OCI-LY7 (cell line): Measurements from ENCODE around the gene ERCC6L2. TPM values are rescaled to one million over a fixed set of nuclear protein-coding genes. Genes with fewer than 3 reads are reported as not detected.

Source experiments
- BruUV-seq: library from RNA; stranded (reverse); fragments of 400-500 nt; replicated peaks from 2 replicates; lab custom pipeline; 2021; lab: Mats Ljungman, UMichigan
- CTCF ChIA-PET: fragments of 300-600 bp; sonication (Branson Sonifier 250); formaldehyde crosslinking; loops from one replicate; lab custom pipeline; 2022; ENCODE audit warnings: antibody characterized with exemption; ENCODE audit not compliant: unreplicated experiment; lab: Charles Lee
- POLR2A ChIA-PET: fragments of 300-600 bp; sonication (Branson Sonifier 250); formaldehyde crosslinking; loops from one replicate; lab custom pipeline; 2022; ENCODE audit warnings: antibody characterized with exemption; lab: Charles Lee
- DNase-seq: peaks from one replicate; pipeline ENCODE4 v3.0.0-alpha.2; 2015; ENCODE audit warnings: low spot score
- H2AFZ ChIP-seq: fragments of 200-600 bp; sonication (generic), shearing (Covaris generic); 2 replicates; pipeline ENCODE4 v1.6.1; 2014; ENCODE audit warnings: mild to moderate bottlenecking, antibody characterized with exemption, low read length, moderate library complexity
- H3K27ac ChIP-seq: fragments of 200-600 bp; sonication (generic); 2 replicates; pipeline ENCODE4 v1.5.1; 2014; ENCODE audit warnings: mixed run types, low read depth, mild to moderate bottlenecking, moderate library complexity, low read length, inconsistent platforms; ENCODE audit not compliant: poor library complexity, severe bottlenecking
- H3K36me3 ChIP-seq: fragments of 200-600 bp; sonication (generic); 2 replicates; pipeline ENCODE4 v1.6.1; 2014; ENCODE audit warnings: mild to moderate bottlenecking, antibody characterized with exemption, low read length, moderate library complexity, mixed read lengths; ENCODE audit not compliant: insufficient read depth
- H3K4me1 ChIP-seq: fragments of 200-600 bp; sonication (generic); 2 replicates; pipeline ENCODE4 v1.5.1; 2014; ENCODE audit warnings: mild to moderate bottlenecking, low read length; ENCODE audit not compliant: insufficient read depth, poor library complexity, severe bottlenecking
- H3K4me2 ChIP-seq: fragments of 200-600 bp; sonication (generic); 2 replicates; pipeline ENCODE4 v1.6.1; 2014; ENCODE audit warnings: mild to moderate bottlenecking, low read length
- H3K4me3 ChIP-seq: fragments of 200-600 bp; sonication (generic); 2 replicates; pipeline ENCODE4 v1.5.1; 2014; ENCODE audit warnings: mild to moderate bottlenecking, low read depth, low read length; ENCODE audit not compliant: poor library complexity, severe bottlenecking
- H3K79me2 ChIP-seq: fragments of 200-600 bp; sonication (generic); 2 replicates; pipeline ENCODE4 v1.6.1; 2016; ENCODE audit warnings: low read depth, mild to moderate bottlenecking, low read length, moderate library complexity, mixed read lengths; ENCODE audit not compliant: insufficient read depth
- H3K9me2 ChIP-seq: fragments of 200-600 bp; sonication (generic); 2 replicates; pipeline ENCODE4 v1.6.1; 2016; ENCODE audit warnings: mild to moderate bottlenecking, low read length, mixed read lengths; ENCODE audit not compliant: insufficient read depth
- H3K9me3 ChIP-seq: fragments of 200-600 bp; sonication (generic); 2 replicates; pipeline ENCODE4 v1.6.1; 2014; ENCODE audit warnings: mild to moderate bottlenecking, mixed run types, low read length, mixed read lengths
- H4K20me1 ChIP-seq: fragments of 200-600 bp; sonication (generic); 2 replicates; pipeline ENCODE4 v1.6.1; 2014; ENCODE audit warnings: mild to moderate bottlenecking, antibody characterized with exemption, low read length, moderate library complexity, mixed read lengths; ENCODE audit not compliant: insufficient read depth
- CTCF ChIP-seq: fragments of 200-600 bp; sonication (generic); conservative IDR thresholded peaks from 2 replicates; pipeline ENCODE4 v1.5.1; 2014; ENCODE audit warnings: mild to moderate bottlenecking, antibody characterized with exemption, low read length, moderate library complexity, mixed read lengths
- EZH2phosphoT487 ChIP-seq: fragments of 200-600 bp; sonication (generic); IDR thresholded peaks from 2 replicates; pipeline ENCODE4 v1.6.1; 2018; ENCODE audit warnings: low read depth, borderline replicate concordance, mild to moderate bottlenecking, mixed run types, antibody characterized with exemption, low read length, moderate library complexity, mixed read lengths
- intact Hi-C: fragments of 100-400 bp; cut with micrococcal nuclease; formaldehyde crosslinking; loops from one replicate; pipeline ENCODE4 v1.10.0; 2022; ENCODE audit not compliant: unreplicated experiment
- total RNA-seq, 2 experiments: library from RNA; depleted of rRNA in 1 of 2; stranded (reverse); fragments of >200 nt in 1 of 2; shearing (Covaris generic) in 1 of 2; gene quantifications; 2 replicates each; pipeline ENCODE4 v1.2.3, GENCODE V29; 2014 to 2022

The ERCC6L2 gene
- total RNA-seq, 2 experiments from 2014 or later: 34.9 to 38.7 TPM

GRCh38 chr9:95991326-95991725 lies 115.8 kb downstream of the ERCC6L2 start:
- H3K36me3 ChIP-seq: peaks cover 15% of the 10 kb centered on the region
- no peak overlapping the region for H3K27ac ChIP-seq
- intact Hi-C loops: loop anchor here (5.0 kb wide), 1 partner anchor 231 kb away; no protein-coding TSS in a partner anchor
- POLR2A ChIA-PET: no interaction called here
- CTCF ChIA-PET: no interaction called here
- no peaks in the 10 kb centered on the region for H3K9me2 ChIP-seq
- no peak overlapping the region for H3K4me3 ChIP-seq
- no peaks in the 10 kb centered on the region for H3K9me3 ChIP-seq
- H3K4me1 ChIP-seq: no peaks in the 10 kb centered on the region
- no peaks in the 10 kb centered on the region for H4K20me1 ChIP-seq
- no peak for TF ChIP-seq EZH2phosphoT487
- TF ChIP-seq CTCF: no peak
- no peak overlapping the region for H3K4me2 ChIP-seq
- H3K79me2 ChIP-seq: no peaks in the 10 kb centered on the region
- H2AFZ ChIP-seq: no peak overlapping the region
- BruUV-seq: no TSS peak
- DNase-seq: no peak

GRCh38 chr9:95992536-95992935 lies 117.0 kb downstream of the ERCC6L2 start:
- Histone ChIP-seq H4K20me1 (no peaks in the 10 kb centered on the region), H3K79me2 (no peaks in the 10 kb centered on the region), H3K27ac (no peak overlapping the region), H3K4me2 (no peak overlapping the region), H3K9me3 (no peaks in the 10 kb centered on the region), H3K36me3 (peaks cover 10% of the 10 kb centered on the region; the same call in 1 of the 2 replicates), H2AFZ (no peak overlapping the region), H3K9me2 (no peaks in the 10 kb centered on the region), H3K4me1 (no peaks in the 10 kb centered on the region), H3K4me3 (no peak overlapping the region)
- no peak for TF ChIP-seq EZH2phosphoT487
- no peak for TF ChIP-seq CTCF
- intact Hi-C loops: loop anchor here (5.0 kb wide), 1 partner anchor 230 kb away; no protein-coding TSS in a partner anchor
- CTCF ChIA-PET: no interaction called here
- DNase-seq: no peak
- no TSS peak for BruUV-seq
- POLR2A ChIA-PET: interaction anchor here (1.6 kb wide), 1 partner anchor 8 kb away, joined by 3 read pairs; no protein-coding TSS in a partner anchor

- POLR2A ChIA-PET: interaction anchor here (1.6 kb wide), 1 partner anchor 9 kb away, joined by 3 read pairs; no protein-coding TSS in a partner anchor
- intact Hi-C loops: loop anchor here (5.0 kb wide), 1 partner anchor 229 kb away; no protein-coding TSS in a partner anchor
- Histone ChIP-seq H3K27ac (no peak overlapping the region), H3K79me2 (no peaks in the 10 kb centered on the region), H3K4me2 (no peak overlapping the region), H3K9me2 (no peaks in the 10 kb centered on the region), H3K4me3 (no peak overlapping the region), H3K9me3 (no peaks in the 10 kb centered on the region), H4K20me1 (no peaks in the 10 kb centered on the region), H2AFZ (no peak overlapping the region), H3K36me3 (0 out of 2 replicates have a peak, but pooled peaks cover 10% of the 10 kb centered on the region), H3K4me1 (no peaks in the 10 kb centered on the region)
- no TSS peak for BruUV-seq
- CTCF ChIA-PET: no interaction called here
- DNase-seq: no peak
- TF ChIP-seq EZH2phosphoT487 (no peak), CTCF (no peak)
These were observed 117.8 kb downstream of the ERCC6L2 start for GRCh38 chr9:95993337-95993736.
